ENCODE data around the gene S100A12. TPM values are rescaled to one million over a fixed set of nuclear protein-coding genes. Genes with fewer than 3 reads are reported as not detected.

The S100A12 gene
- total RNA-seq, 1 donor from 2014 or later: not detected

- Mint-ChIP-seq H3K4me3 (no peak overlapping the region), H3K27me3 (ENCODE audit: low read depth) (peaks cover 47% of the 10 kb centered on the region)
- no peak for DNase-seq (ENCODE audit: low read depth, low spot score)
Measured at GRCh38 chr1:153364766-153365666, 10.4 kb downstream of the S100A12 start.

GRCh38 chr1:153364156-153364555 lies 11.3 kb downstream of the S100A12 start:
- Mint-ChIP-seq H3K27ac (ENCODE audit: unreplicated experiment) (no peak overlapping the region), H3K36me3 (ENCODE audit: low read depth) (no peaks in the 10 kb centered on the region), H3K9me3 (no peaks in the 10 kb centered on the region), H3K4me1 (no peaks in the 10 kb centered on the region), H3K4me3 (no peak overlapping the region), H3K27me3 (ENCODE audit: low read depth) (peaks cover 42% of the 10 kb centered on the region)
- DNase-seq (ENCODE audit: low read depth, low spot score): no peak
- no peak for TF ChIP-seq CTCF (conservative IDR thresholded peaks at IDR 0.05)

More at GRCh38 chr1:153364766-153365666, 10.4 kb downstream of the S100A12 start:
- no peaks in the 10 kb centered on the region for H3K4me1 Mint-ChIP-seq
- H3K9me3 Mint-ChIP-seq: no peaks in the 10 kb centered on the region
- TF ChIP-seq CTCF (conservative IDR thresholded peaks at IDR 0.05): no peak
- H3K36me3 Mint-ChIP-seq (ENCODE audit: low read depth): no peaks in the 10 kb centered on the region
- no peak overlapping the region for H3K27ac Mint-ChIP-seq (ENCODE audit: unreplicated experiment)

- no peaks in the 10 kb centered on the region for H3K36me3 Mint-ChIP-seq (ENCODE audit: low read depth)
- TF ChIP-seq CTCF (conservative IDR thresholded peaks at IDR 0.05): no peak
- no peak overlapping the region for H3K4me3 Mint-ChIP-seq
- H3K27ac Mint-ChIP-seq (ENCODE audit: unreplicated experiment): no peak overlapping the region
- H3K4me1 Mint-ChIP-seq: no peaks in the 10 kb centered on the region
- H3K9me3 Mint-ChIP-seq: no peaks in the 10 kb centered on the region
- H3K27me3 Mint-ChIP-seq (ENCODE audit: low read depth): peaks cover 42% of the 10 kb centered on the region
- no peak for DNase-seq (ENCODE audit: low read depth, low spot score)
Measured at GRCh38 chr1:153363641-153364040, 11.8 kb downstream of the S100A12 start.

GRCh38 chr1:153362187-153362775 lies 13.1 kb downstream of the S100A12 start:
- no peak for TF ChIP-seq CTCF (conservative IDR thresholded peaks at IDR 0.05)
- no peak for DNase-seq (ENCODE audit: low read depth, low spot score)
- Mint-ChIP-seq H3K9me3 (no peaks in the 10 kb centered on the region), H3K27ac (ENCODE audit: unreplicated experiment) (no peak overlapping the region), H3K36me3 (ENCODE audit: low read depth) (no peaks in the 10 kb centered on the region), H3K27me3 (ENCODE audit: low read depth) (peaks cover 40% of the 10 kb centered on the region), H3K4me1 (no peaks in the 10 kb centered on the region), H3K4me3 (no peak overlapping the region)

GRCh38 chr1:153361480-153362109 lies 13.8 kb downstream of the S100A12 start:
- Mint-ChIP-seq H3K27me3 (ENCODE audit: low read depth) (peaks cover 41% of the 10 kb centered on the region), H3K9me3 (no peaks in the 10 kb centered on the region), H3K36me3 (ENCODE audit: low read depth) (no peaks in the 10 kb centered on the region), H3K4me1 (no peaks in the 10 kb centered on the region), H3K27ac (ENCODE audit: unreplicated experiment) (no peak overlapping the region), H3K4me3 (no peak overlapping the region)
- DNase-seq (ENCODE audit: low read depth, low spot score): no peak
- no peak for TF ChIP-seq CTCF (conservative IDR thresholded peaks at IDR 0.05)

Measured in neural crest cell (in vitro differentiated cells).